Neural cell (in vitro differentiated cells): Measurements from ENCODE around the gene NPAS2. TPM values are rescaled to one million over a fixed set of nuclear protein-coding genes. Genes with fewer than 3 reads are reported as not detected.

Experiments used
- H2AFZ ChIP-seq: fragments of 200-600, 300-800 bp; sonication (generic), shearing (Covaris generic); 2 replicates; pipeline ENCODE4 v1.6.0; 2014; ENCODE audit warnings: low read depth, mild to moderate bottlenecking, antibody characterized with exemption, low read length, moderate library complexity
- H3F3A ChIP-seq: fragments of 200-600 bp; shearing (Covaris generic); 2 replicates; pipeline ENCODE4 v1.6.1; 2016; ENCODE audit warnings: mild to moderate bottlenecking, moderate library complexity, mixed read lengths, antibody characterized with exemption, low read length; ENCODE audit not compliant: insufficient read depth, poor library complexity, severe bottlenecking
- H3K27ac ChIP-seq: fragments of 200-600, 300-800 bp; sonication (generic), shearing (Covaris generic); 2 replicates; pipeline ENCODE4 v1.5.1; 2014; ENCODE audit warnings: mild to moderate bottlenecking, low read length, moderate library complexity
- H3K27me3 ChIP-seq: fragments of 300-800, 200-600 bp; sonication (generic), shearing (Covaris generic); 2 replicates; pipeline ENCODE4 v1.6.0; 2014; ENCODE audit warnings: mild to moderate bottlenecking, low read depth, low read length, moderate library complexity; ENCODE audit not compliant: insufficient read depth
- H3K36me3 ChIP-seq: fragments of 300-800, 200-600 bp; sonication (generic), shearing (Covaris generic); 2 replicates; pipeline ENCODE4 v1.5.1; 2014; ENCODE audit warnings: mild to moderate bottlenecking, antibody characterized with exemption, low read length, moderate library complexity; ENCODE audit not compliant: insufficient read depth
- H3K4me2 ChIP-seq: fragments of 300-800, 200-600 bp; sonication (generic), shearing (Covaris generic); 2 replicates; pipeline ENCODE4 v1.6.0; 2014; ENCODE audit warnings: mild to moderate bottlenecking, low read length
- H3K4me3 ChIP-seq: fragments of 300-800, 200-600 bp; sonication (generic), shearing (Covaris generic); 2 replicates; pipeline ENCODE4 v1.5.1; 2014; ENCODE audit warnings: mild to moderate bottlenecking, low read length, moderate library complexity
- H3K79me2 ChIP-seq: fragments of 200-600 bp; shearing (Covaris generic); replicated peaks from 2 replicates; pipeline ENCODE4 v1.6.0; 2014; ENCODE audit warnings: mild to moderate bottlenecking, low read length, moderate library complexity; ENCODE audit not compliant: insufficient read depth
- H3K9ac ChIP-seq: fragments of 300-800, 200-600 bp; sonication (generic), shearing (Covaris generic); 2 replicates; pipeline ENCODE4 v1.6.1; 2016; ENCODE audit warnings: mild to moderate bottlenecking, low read length, mixed read lengths
- H3K9me2 ChIP-seq: fragments of 200-600 bp; shearing (Covaris generic); 2 replicates; pipeline ENCODE4 v1.6.1; 2016; ENCODE audit warnings: mild to moderate bottlenecking, low read length, mixed read lengths; ENCODE audit not compliant: insufficient read depth
- H3K9me3 ChIP-seq: fragments of 200-600, 300-800 bp; sonication (generic), shearing (Covaris generic); 2 replicates; pipeline ENCODE4 v1.6.1; 2016; ENCODE audit warnings: mild to moderate bottlenecking, mixed run types, low read length, moderate library complexity, mixed read lengths
- H4K20me1 ChIP-seq: fragments of 200-600 bp; shearing (Covaris generic); 2 replicates; pipeline ENCODE4 v1.6.1; 2016; ENCODE audit warnings: mild to moderate bottlenecking, mixed run types; ENCODE audit not compliant: insufficient read depth
- CTCF ChIP-seq: fragments of 450-650 bp; IDR thresholded peaks from 2 replicates; pipeline ENCODE4 v1.5.1; 2014; ENCODE audit warnings: antibody characterized with exemption, mild to moderate bottlenecking, moderate library complexity; ENCODE audit not compliant: poor library complexity, severe bottlenecking
- EP300 ChIP-seq: fragments of 450-650 bp; conservative IDR thresholded peaks from 2 replicates; pipeline ENCODE4 v1.6.1; 2014; ENCODE audit warnings: antibody characterized with exemption, mild to moderate bottlenecking, moderate library complexity; ENCODE audit not compliant: poor library complexity, severe bottlenecking
- EZH2 ChIP-seq: fragments of 200-600, 300-800 bp; shearing (Covaris generic), sonication (generic); IDR thresholded peaks from 2 replicates; pipeline ENCODE4 v1.6.1; 2014; ENCODE audit warnings: antibody characterized with exemption, low read length, borderline replicate concordance, mild to moderate bottlenecking; ENCODE audit not compliant: insufficient read depth, poor library complexity, severe bottlenecking
- MXI1 ChIP-seq: fragments of 450-650 bp; conservative IDR thresholded peaks from 2 replicates; pipeline ENCODE4 v1.6.1; 2014; ENCODE audit warnings: antibody characterized with exemption, mild to moderate bottlenecking; ENCODE audit not compliant: poor library complexity, severe bottlenecking
- POLR2AphosphoS5 ChIP-seq: IDR thresholded peaks from 2 replicates; pipeline ENCODE4 v1.6.1; 2012
- RAD21 ChIP-seq: fragments of 450-650 bp; conservative IDR thresholded peaks from 2 replicates; pipeline ENCODE4 v1.6.1; 2014; ENCODE audit warnings: antibody characterized with exemption, mild to moderate bottlenecking, moderate library complexity
- REST ChIP-seq: IDR thresholded peaks from 2 replicates; pipeline ENCODE4 v1.6.1; 2012; ENCODE audit warnings: borderline replicate concordance
- SMC3 ChIP-seq: fragments of 450-650 bp; conservative IDR thresholded peaks from 2 replicates; pipeline ENCODE4 v1.6.1; 2014; ENCODE audit warnings: antibody characterized with exemption, mild to moderate bottlenecking, moderate library complexity; ENCODE audit not compliant: poor library complexity
- TAF1 ChIP-seq: IDR thresholded peaks from 2 replicates; pipeline ENCODE4 v1.6.1; 2012; ENCODE audit warnings: low read depth
- polyA plus RNA-seq: library from polyadenylated mRNA; depleted of rRNA; stranded (reverse); fragments of >200 nt; gene quantifications from 2 replicates; pipeline ENCODE4 v1.2.3, GENCODE V29; 2014

Gene NPAS2
- polyA plus RNA-seq, 1 donor from 2014 or later, result 2.1 TPM

DNA sequence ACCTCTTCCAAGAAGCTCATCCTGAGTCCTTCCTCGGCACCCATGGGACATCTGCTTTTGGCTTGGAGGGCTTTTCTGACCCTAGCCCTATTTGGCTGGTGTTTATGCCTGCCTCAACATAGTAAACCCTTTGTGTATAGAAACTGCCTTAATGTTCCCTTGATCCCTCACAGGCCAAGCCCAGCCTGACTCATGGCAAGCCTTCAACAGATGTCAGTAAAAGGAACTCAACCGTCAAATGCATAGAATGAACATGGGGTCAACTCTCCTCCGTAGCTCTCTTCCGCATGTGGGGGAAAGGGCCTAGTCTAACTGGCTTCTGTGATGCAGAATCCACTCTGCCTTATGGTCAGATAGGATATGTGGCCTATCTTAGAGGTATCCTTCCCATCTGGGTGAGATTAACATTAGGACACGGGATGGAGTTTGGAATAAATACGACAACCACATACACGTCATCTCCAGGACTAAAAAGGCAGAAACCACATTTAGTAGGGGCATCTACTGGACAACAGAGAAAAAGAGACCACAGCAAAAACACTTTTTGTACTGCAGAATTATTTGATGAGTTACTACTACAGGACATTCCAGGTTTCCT lies 2.5 kb upstream of the NPAS2 start:
- H3K9me3 ChIP-seq, result no peaks in the 10 kb centered on the region
- no peaks in the 10 kb centered on the region for H3K36me3 ChIP-seq
- peaks cover 41% of the 10 kb centered on the region for H3K27me3 ChIP-seq
- TF ChIP-seq CTCF (no peak), EZH2 (no peak), TAF1 (no peak), EP300 (no peak), REST (no peak), POLR2AphosphoS5 (no peak), MXI1 (no peak), SMC3 (no peak), RAD21 (no peak)
- H3K4me3 ChIP-seq, result no peak overlapping the region
- no peaks in the 10 kb centered on the region for H4K20me1 ChIP-seq
- H2AFZ ChIP-seq, result no peak overlapping the region
- H3K79me2 ChIP-seq, result no peaks in the 10 kb centered on the region
- H3K27ac ChIP-seq, result no peak overlapping the region
- no peak overlapping the region for H3K4me2 ChIP-seq
- no peaks in the 10 kb centered on the region for H3K9me2 ChIP-seq
- H3K9ac ChIP-seq, result no peak overlapping the region
- H3F3A ChIP-seq, result peaks cover 6% of the 10 kb centered on the region

- no peak overlapping the region for H2AFZ ChIP-seq
- no peak overlapping the region for H3K4me2 ChIP-seq
- peaks cover 6% of the 10 kb centered on the region for H3F3A ChIP-seq
- H3K27me3 ChIP-seq, result peaks cover 46% of the 10 kb centered on the region
- no peaks in the 10 kb centered on the region for H3K9me3 ChIP-seq
- no peaks in the 10 kb centered on the region for H4K20me1 ChIP-seq
- no peak overlapping the region for H3K27ac ChIP-seq
- H3K36me3 ChIP-seq, result no peaks in the 10 kb centered on the region
- no peaks in the 10 kb centered on the region for H3K79me2 ChIP-seq
- no peaks in the 10 kb centered on the region for H3K9me2 ChIP-seq
- peak overlapping the region; percentile 64 for H3K9ac ChIP-seq
- TF ChIP-seq EZH2 (no peak), TAF1 (no peak), MXI1 (no peak), RAD21 (no peak), REST (no peak), CTCF (no peak), POLR2AphosphoS5 (no peak), EP300 (no peak), SMC3 (no peak)
- peak overlapping the region; percentile 80 for H3K4me3 ChIP-seq
Measured at GRCh38 chr2:100818003-100818605, 1.8 kb upstream of the NPAS2 start.
